ENCODE measurements around the gene STBD1. TPM values are rescaled to one million over a fixed set of nuclear protein-coding genes. Genes with fewer than 3 reads are reported as not detected.

The STBD1 gene
- total RNA-seq, 1 donor from 2014 or later, result 1.9 TPM

- Mint-ChIP-seq H3K36me3 (ENCODE audit: insufficient read depth) (peaks cover 4% of the 10 kb centered on the region), H3K27me3 (peaks cover 7% of the 10 kb centered on the region), H3K4me3 (ENCODE audit: low read depth) (peak overlapping the region; percentile 87), H3K4me1 (ENCODE audit: low read depth) (peaks cover 12% of the 10 kb centered on the region), H3K9me3 (ENCODE audit: low read depth) (no peaks in the 10 kb centered on the region), H3K27ac (peak overlapping the region; percentile 93)
- DNase-seq (ENCODE audit: low spot score, unreplicated experiment), result peak; percentile 40
- TF ChIP-seq CTCF (IDR thresholded peaks at IDR 0.05; ENCODE audit: unreplicated experiment), result peak; percentile 41
These were observed 538 bp downstream of the STBD1 start for GRCh38 chr4:76306882-76307659.

GRCh38 chr4:76307660-76308014, 1.1 kb downstream of the STBD1 start:
- H3K36me3 Mint-ChIP-seq (ENCODE audit: insufficient read depth), result peaks cover 4% of the 10 kb centered on the region
- no peak for DNase-seq (ENCODE audit: low spot score, unreplicated experiment)
- H3K27ac Mint-ChIP-seq, result peak overlapping the region; percentile 50
- H3K4me1 Mint-ChIP-seq (ENCODE audit: low read depth), result peaks cover 10% of the 10 kb centered on the region
- no peaks in the 10 kb centered on the region for H3K9me3 Mint-ChIP-seq (ENCODE audit: low read depth)
- peak overlapping the region; percentile 87 for H3K4me3 Mint-ChIP-seq (ENCODE audit: low read depth)
- no peak for TF ChIP-seq CTCF (IDR thresholded peaks at IDR 0.05; ENCODE audit: unreplicated experiment)
- peaks cover 7% of the 10 kb centered on the region for H3K27me3 Mint-ChIP-seq

- no peaks in the 10 kb centered on the region for H3K9me3 Mint-ChIP-seq (ENCODE audit: low read depth)
- peak overlapping the region; percentile 27 for H3K4me3 Mint-ChIP-seq (ENCODE audit: low read depth)
- peaks cover 4% of the 10 kb centered on the region for H3K36me3 Mint-ChIP-seq (ENCODE audit: insufficient read depth)
These were observed 2.0 kb downstream of the STBD1 start for GRCh38 chr4:76308548-76308947.

GRCh38 chr4:76309939-76310550, 3.5 kb downstream of the STBD1 start:
- peaks cover 8% of the 10 kb centered on the region for H3K4me1 Mint-ChIP-seq (ENCODE audit: low read depth)
- TF ChIP-seq CTCF (IDR thresholded peaks at IDR 0.05; ENCODE audit: unreplicated experiment), result no peak
- no peak overlapping the region for H3K27ac Mint-ChIP-seq
- H3K27me3 Mint-ChIP-seq, result peaks cover 2% of the 10 kb centered on the region
- no peaks in the 10 kb centered on the region for H3K9me3 Mint-ChIP-seq (ENCODE audit: low read depth)
- DNase-seq (ENCODE audit: low spot score, unreplicated experiment), result no peak
- no peak overlapping the region for H3K4me3 Mint-ChIP-seq (ENCODE audit: low read depth)
- H3K36me3 Mint-ChIP-seq (ENCODE audit: insufficient read depth), result peaks cover 4% of the 10 kb centered on the region

More at GRCh38 chr4:76308548-76308947, 2.0 kb downstream of the STBD1 start:
- Mint-ChIP-seq H3K4me1 (ENCODE audit: low read depth) (peaks cover 10% of the 10 kb centered on the region), H3K27ac (no peak overlapping the region), H3K27me3 (peaks cover 7% of the 10 kb centered on the region)
- no peak for DNase-seq (ENCODE audit: low spot score, unreplicated experiment)
- TF ChIP-seq CTCF (IDR thresholded peaks at IDR 0.05; ENCODE audit: unreplicated experiment), result no peak

- DNase-seq (ENCODE audit: low spot score, unreplicated experiment), result no peak
- no peak overlapping the region for H3K27ac Mint-ChIP-seq
- no peak for TF ChIP-seq CTCF (IDR thresholded peaks at IDR 0.05; ENCODE audit: unreplicated experiment)
- H3K9me3 Mint-ChIP-seq (ENCODE audit: low read depth), result no peaks in the 10 kb centered on the region
- H3K4me3 Mint-ChIP-seq (ENCODE audit: low read depth), result no peak overlapping the region
- H3K27me3 Mint-ChIP-seq, result no peaks in the 10 kb centered on the region
- peaks cover 6% of the 10 kb centered on the region for H3K4me1 Mint-ChIP-seq (ENCODE audit: low read depth)
- H3K36me3 Mint-ChIP-seq (ENCODE audit: insufficient read depth), result peaks cover 4% of the 10 kb centered on the region
These were observed 4.2 kb downstream of the STBD1 start for GRCh38 chr4:76310683-76311082.

Data from progenitor cell of endocrine pancreas (in vitro differentiated cells).